CD8-positive, alpha-beta memory T cell (primary cell): ENCODE data around the gene PDZD2. TPM values are rescaled to one million over a fixed set of nuclear protein-coding genes. Genes with fewer than 3 reads are reported as not detected.

Experiments used
- CTCF ChIA-PET: fragments of 350-600 bp; sonication (Branson Sonifier 250); formaldehyde crosslinking; loops from one replicate; lab custom pipeline; 2021; ENCODE audit warnings: antibody characterized with exemption; lab: Charles Lee
- POLR2A ChIA-PET: fragments of 350-600 bp; sonication (Branson Sonifier 250); formaldehyde crosslinking; loops from one replicate; lab custom pipeline; 2021; ENCODE audit warnings: antibody characterized with exemption; lab: Charles Lee
- DNase-seq, 5 donors: peaks; one replicate each; pipeline versions ENCODE4 v3.0.0 to v3.0.0-alpha.2; 2020 to 2022; ENCODE audit warnings: mixed read lengths in 1 of 5
- H3K27ac ChIP-seq: one replicate; pipeline ENCODE4 v1.7.0; 2013; ENCODE audit warnings: low read depth, mild to moderate bottlenecking, low read length, moderate library complexity
- H3K27me3 ChIP-seq: 2 replicates; pipeline ENCODE4 v1.7.0; 2013; ENCODE audit warnings: low read length, mild to moderate bottlenecking; ENCODE audit not compliant: insufficient read depth, poor library complexity, severe bottlenecking
- H3K36me3 ChIP-seq: 2 replicates; pipeline ENCODE4 v1.7.0; 2013; ENCODE audit warnings: mild to moderate bottlenecking, low read length, moderate library complexity; ENCODE audit not compliant: insufficient read depth
- H3K4me1 ChIP-seq: 2 replicates; pipeline ENCODE4 v1.7.0; 2013; ENCODE audit warnings: mild to moderate bottlenecking, low read length, moderate library complexity; ENCODE audit not compliant: insufficient read depth
- H3K4me3 ChIP-seq: 2 replicates; pipeline ENCODE4 v1.7.0; 2013; ENCODE audit warnings: mild to moderate bottlenecking, low read length
- H3K9me3 ChIP-seq: 2 replicates; pipeline ENCODE4 v1.7.0; 2013; ENCODE audit warnings: mild to moderate bottlenecking, low read length
- H3K27ac Mint-ChIP-seq, 8 donors: one replicate each; pipeline ENCODE4 v1.8.0; 2020 to 2021; ENCODE audit warnings: mixed read lengths in 8 of 8, mild to moderate bottlenecking in 6 of 8, inconsistent platforms in 3 of 8, moderate library complexity in 3 of 8
- H3K27me3 Mint-ChIP-seq, 2 donors: one replicate each; pipeline ENCODE4 v1.8.0; 2020 to 2021; ENCODE audit warnings: mixed read lengths in 2 of 2, mild to moderate bottlenecking in 1 of 2, moderate library complexity in 1 of 2
- H3K36me3 Mint-ChIP-seq, 3 donors: one replicate each; pipeline ENCODE4 v1.8.0; 2020 to 2021; ENCODE audit warnings: mixed read lengths in 3 of 3, inconsistent platforms in 1 of 3, mild to moderate bottlenecking in 1 of 3
- H3K4me1 Mint-ChIP-seq, 3 donors: one replicate each; pipeline ENCODE4 v1.8.0; 2020 to 2021; ENCODE audit warnings: mixed read lengths in 3 of 3, inconsistent platforms in 1 of 3, mild to moderate bottlenecking in 1 of 3
- H3K4me3 Mint-ChIP-seq, 7 donors: one replicate each; pipeline ENCODE4 v1.8.0; 2020 to 2021; ENCODE audit warnings: mixed read lengths in 7 of 7, mild to moderate bottlenecking in 6 of 7, moderate library complexity in 4 of 7, inconsistent platforms in 2 of 7
- H3K9me3 Mint-ChIP-seq, 5 donors: one replicate each; pipeline ENCODE4 v1.8.0; 2020 to 2022; ENCODE audit warnings: mixed read lengths in 5 of 5, mild to moderate bottlenecking in 3 of 5, moderate library complexity in 2 of 5, inconsistent platforms in 1 of 5
- polyA plus RNA-seq: library from polyadenylated mRNA; unstranded; fragments of 300-500 nt; fragmentation: Illumina TruSeq; gene quantifications from one replicate; pipeline ENCODE4 v1.2.3, GENCODE V29; 2021
- total RNA-seq, 2 experiments: library from RNA; stranded (reverse); gene quantifications; one replicate each; pipeline ENCODE4 v1.2.3, GENCODE V29; 2021

PDZD2 gene
- total and polyA plus RNA-seq, 3 experiments from 2014 or later: 0.15 to 0.40 (median 0.27) TPM

- Histone ChIP-seq H3K36me3 (no peaks in the 10 kb centered on the region), H3K27ac (no peak overlapping the region), H3K9me3 (no peaks in the 10 kb centered on the region), H3K27me3 (no peaks in the 10 kb centered on the region), H3K4me1 (no peaks in the 10 kb centered on the region), H3K4me3 (no peak overlapping the region)
- CTCF ChIA-PET: no interaction called here
- DNase-seq: no peak
- H3K27ac Mint-ChIP-seq: no peak overlapping the region
- POLR2A ChIA-PET: no interaction called here
- peaks cover 3% of the 10 kb centered on the region in 2 donors for H3K27me3 Mint-ChIP-seq
- no peaks in the 10 kb centered on the region for H3K4me1 Mint-ChIP-seq
- H3K36me3 Mint-ChIP-seq: no peaks in the 10 kb centered on the region
- no peak overlapping the region for H3K4me3 Mint-ChIP-seq
- peaks cover 0 to 3% (median 0%) of the 10 kb centered on the region in 5 donors for H3K9me3 Mint-ChIP-seq
These were observed 169.0 kb downstream of the PDZD2 start for GRCh38 chr5:31807789-31808540.

DNA sequence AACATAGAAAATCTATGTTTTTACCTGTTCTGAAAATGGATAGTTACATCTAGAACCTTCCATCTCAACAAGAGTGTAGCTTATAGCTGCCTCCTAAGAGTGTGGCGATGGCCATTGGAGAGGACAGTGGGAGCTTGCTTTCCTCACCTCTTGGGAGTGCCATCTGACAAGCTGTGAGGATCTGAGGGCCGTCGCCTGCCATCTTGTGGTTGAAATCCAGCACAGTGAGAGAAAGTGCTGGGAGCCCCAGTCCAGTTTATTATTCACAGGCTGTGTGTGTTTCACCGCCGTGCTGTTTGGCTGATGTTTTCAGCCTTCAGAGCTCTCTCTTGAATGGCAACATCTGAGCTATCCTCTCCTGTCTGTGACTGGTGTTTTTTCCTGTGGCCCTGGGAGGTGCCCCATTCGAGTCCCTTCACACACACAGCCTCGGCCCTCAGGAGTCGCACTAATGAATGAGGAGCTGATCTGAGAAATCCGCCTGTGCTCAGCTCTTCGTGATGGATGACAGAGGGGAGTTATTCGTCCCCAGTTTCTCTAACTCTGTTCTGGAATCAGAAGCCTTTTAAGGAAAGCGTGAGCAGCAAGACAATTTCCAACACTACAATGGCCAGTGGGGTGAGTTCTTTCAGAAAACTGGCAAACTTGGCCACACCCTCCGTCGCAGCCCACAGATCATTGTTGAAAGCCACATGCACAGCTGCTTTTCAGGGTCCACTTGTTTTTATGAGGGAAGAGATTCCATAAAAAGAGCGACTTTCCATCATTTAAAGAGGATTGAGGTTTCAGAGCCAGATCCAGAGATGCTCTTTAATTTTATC lies 170.3 kb downstream of the PDZD2 start:
- Mint-ChIP-seq H3K27ac (no peak overlapping the region), H3K27me3 (peaks cover 3% of the 10 kb centered on the region in 2 donors), H3K36me3 (no peaks in the 10 kb centered on the region), H3K9me3 (peaks cover 0 to 2% (median 0%) of the 10 kb centered on the region in 5 donors), H3K4me3 (no peak overlapping the region), H3K4me1 (no peaks in the 10 kb centered on the region)
- ChIA-PET POLR2A (no interaction called here), CTCF (no interaction called here)
- Histone ChIP-seq H3K9me3 (no peaks in the 10 kb centered on the region), H3K27me3 (no peaks in the 10 kb centered on the region), H3K4me1 (no peaks in the 10 kb centered on the region), H3K4me3 (no peak overlapping the region), H3K36me3 (no peaks in the 10 kb centered on the region), H3K27ac (no peak overlapping the region)
- no peak for DNase-seq

- H3K4me1 ChIP-seq: no peaks in the 10 kb centered on the region
These were observed 172.3 kb downstream of the PDZD2 start for GRCh38 chr5:31811210-31811609.

DNA sequence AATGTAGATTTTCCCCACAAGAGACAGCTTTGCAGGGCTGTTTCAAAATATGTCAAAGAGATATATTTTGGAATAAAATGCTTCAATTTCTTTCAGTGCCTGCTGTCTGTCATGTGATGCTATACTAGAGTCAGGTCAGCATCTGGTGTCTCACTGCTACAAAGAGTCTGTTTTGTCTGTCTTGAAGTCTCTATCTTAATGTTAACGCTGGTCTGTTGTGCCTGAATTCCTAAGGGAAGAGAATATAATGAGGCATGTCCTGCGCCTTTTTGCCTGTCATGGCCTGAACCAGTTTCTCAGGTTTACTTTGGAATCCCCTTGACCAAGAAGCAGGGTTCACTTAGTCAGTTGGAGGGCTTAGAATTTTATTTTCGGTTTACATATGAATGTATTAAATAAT lies 176.4 kb downstream of the PDZD2 start:
- H3K9me3 ChIP-seq: no peaks in the 10 kb centered on the region
- Mint-ChIP-seq H3K4me3 (no peak overlapping the region), H3K27me3 (peaks cover 0 to 3% of the 10 kb centered on the region in 2 donors), H3K4me1 (no peaks in the 10 kb centered on the region), H3K27ac (no peak overlapping the region), H3K36me3 (no peaks in the 10 kb centered on the region), H3K9me3 (peaks cover 0 to 6% (median 0%) of the 10 kb centered on the region in 5 donors)
- no peak for DNase-seq
- no peaks in the 10 kb centered on the region for H3K27me3 ChIP-seq
- POLR2A ChIA-PET: no interaction called here
- CTCF ChIA-PET: interaction anchor here (1.5 kb wide), 1 partner anchor 11 kb away, joined by 3 read pairs; no protein-coding TSS in a partner anchor
- H3K36me3 ChIP-seq: no peaks in the 10 kb centered on the region
- no peak overlapping the region for H3K4me3 ChIP-seq
- H3K4me1 ChIP-seq: no peaks in the 10 kb centered on the region
- no peak overlapping the region for H3K27ac ChIP-seq

More at GRCh38 chr5:31811210-31811609, 172.3 kb downstream of the PDZD2 start:
- H3K27me3 Mint-ChIP-seq: peaks cover 3% of the 10 kb centered on the region in 2 donors
- H3K4me3 ChIP-seq: no peak overlapping the region
- ChIA-PET CTCF (no interaction called here), POLR2A (no interaction called here)
- H3K27ac Mint-ChIP-seq: no peak overlapping the region
- H3K9me3 Mint-ChIP-seq: peaks cover 0 to 2% (median 0%) of the 10 kb centered on the region in 5 donors
- DNase-seq: no peak
- no peaks in the 10 kb centered on the region for H3K36me3 Mint-ChIP-seq
- H3K27me3 ChIP-seq: no peaks in the 10 kb centered on the region
- no peak overlapping the region for H3K27ac ChIP-seq
- no peaks in the 10 kb centered on the region for H3K4me1 Mint-ChIP-seq
- no peak overlapping the region for H3K4me3 Mint-ChIP-seq
- no peaks in the 10 kb centered on the region for H3K9me3 ChIP-seq
- H3K36me3 ChIP-seq: no peaks in the 10 kb centered on the region

DNA sequence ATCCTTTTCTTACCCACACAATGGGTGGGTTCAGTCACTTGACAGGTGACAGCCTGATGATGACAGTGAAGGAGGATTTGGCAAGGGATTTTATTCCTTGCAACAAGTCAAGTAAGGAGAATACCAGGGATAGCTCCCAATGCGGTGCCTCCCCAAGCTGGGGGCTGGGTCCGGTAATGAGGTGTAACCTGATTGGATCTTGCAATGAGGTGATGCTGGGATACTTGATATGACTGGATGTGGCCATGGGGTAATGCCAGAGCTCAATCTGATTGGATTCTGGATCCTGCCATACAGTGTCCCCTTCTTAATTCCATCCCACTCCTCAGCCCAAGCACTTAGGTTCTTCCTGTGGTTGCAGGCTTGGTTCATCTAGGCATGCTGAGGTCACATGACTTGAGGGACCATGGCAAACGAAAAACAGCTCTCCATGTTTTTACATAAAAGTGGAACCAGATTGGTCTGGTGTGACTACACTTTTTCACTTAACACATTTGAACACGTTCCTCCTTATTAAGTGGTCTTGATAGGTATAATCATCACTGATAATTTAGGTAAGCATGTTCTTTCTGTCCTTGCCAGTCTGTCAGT lies 181.1 kb downstream of the PDZD2 start:
- Mint-ChIP-seq H3K36me3 (no peaks in the 10 kb centered on the region), H3K27me3 (peaks cover 3 to 18% of the 10 kb centered on the region in 2 donors)
- POLR2A ChIA-PET: no interaction called here

GRCh38 chr5:31823472-31823871 lies 184.5 kb downstream of the PDZD2 start:
- no peaks in the 10 kb centered on the region for H3K36me3 Mint-ChIP-seq
- no peak for DNase-seq
- H3K9me3 ChIP-seq: no peaks in the 10 kb centered on the region
- peaks cover 3 to 24% of the 10 kb centered on the region in 2 donors for H3K27me3 Mint-ChIP-seq
- H3K4me3 ChIP-seq: no peak overlapping the region
- POLR2A ChIA-PET: no interaction called here
- no peak overlapping the region for H3K27ac ChIP-seq
- H3K27me3 ChIP-seq: no peaks in the 10 kb centered on the region
- H3K4me1 Mint-ChIP-seq: peaks cover 0 to 2% (median 0%) of the 10 kb centered on the region in 3 donors
- H3K36me3 ChIP-seq: no peaks in the 10 kb centered on the region
- H3K27ac Mint-ChIP-seq: no peak overlapping the region
- no peak overlapping the region for H3K4me3 Mint-ChIP-seq
- H3K4me1 ChIP-seq: no peaks in the 10 kb centered on the region
- CTCF ChIA-PET: no interaction called here
- peaks cover 2 to 10% (median 4%) of the 10 kb centered on the region in 5 donors for H3K9me3 Mint-ChIP-seq

More for the DNA sequence above, 181.1 kb downstream of the PDZD2 start:
- peaks cover 0 to 4% (median 0%) of the 10 kb centered on the region in 5 donors for H3K9me3 Mint-ChIP-seq
- no peaks in the 10 kb centered on the region for H3K27me3 ChIP-seq
- CTCF ChIA-PET: no interaction called here
- H3K4me1 Mint-ChIP-seq: no peaks in the 10 kb centered on the region
- H3K36me3 ChIP-seq: no peaks in the 10 kb centered on the region
- H3K4me1 ChIP-seq: no peaks in the 10 kb centered on the region
- no peak overlapping the region for H3K4me3 Mint-ChIP-seq
- H3K4me3 ChIP-seq: no peak overlapping the region
- no peak overlapping the region for H3K27ac ChIP-seq
- no peak overlapping the region for H3K27ac Mint-ChIP-seq
- H3K9me3 ChIP-seq: no peaks in the 10 kb centered on the region
- DNase-seq: no peak

GRCh38 chr5:31824869-31825517 lies 186.1 kb downstream of the PDZD2 start:
- H3K9me3 Mint-ChIP-seq: peaks cover 3 to 14% (median 9%) of the 10 kb centered on the region in 5 donors
- DNase-seq: no peak
- no peaks in the 10 kb centered on the region for H3K27me3 ChIP-seq
- no peak overlapping the region for H3K27ac ChIP-seq
- ChIA-PET POLR2A (no interaction called here), CTCF (interaction anchor here (1.2 kb wide), 1 partner anchor 10 kb away, joined by 3 read pairs; no protein-coding TSS in a partner anchor)
- H3K4me1 ChIP-seq: no peaks in the 10 kb centered on the region
- H3K36me3 Mint-ChIP-seq: no peaks in the 10 kb centered on the region
- H3K9me3 ChIP-seq: no peaks in the 10 kb centered on the region
- H3K4me3 Mint-ChIP-seq: no peak overlapping the region
- H3K27me3 Mint-ChIP-seq: peaks cover 4 to 24% of the 10 kb centered on the region in 2 donors
- H3K27ac Mint-ChIP-seq: no peak overlapping the region
- no peak overlapping the region for H3K4me3 ChIP-seq
- no peaks in the 10 kb centered on the region for H3K36me3 ChIP-seq
- peaks cover 0 to 2% (median 0%) of the 10 kb centered on the region in 3 donors for H3K4me1 Mint-ChIP-seq
